SK-N-MC (cell line): ENCODE results near the gene SMAD4.

Source experiments
- EZH2 ChIP-seq: fragments of 200-600 bp; sonication (generic); IDR thresholded peaks from one replicate; pipeline ENCODE4 v1.6.1; 2017; ENCODE audit warnings: antibody characterized with exemption
- FOXP2 ChIP-seq: optimal IDR thresholded peaks from 2 replicates; pipeline ENCODE3; 2011; ENCODE audit warnings: mild to moderate bottlenecking, moderate library complexity; ENCODE audit not compliant: insufficient read depth; ENCODE audit errors: extremely low read length, control extremely low read depth
- POLR2AphosphoS5 ChIP-seq: IDR thresholded peaks from 2 replicates; pipeline ENCODE4 v1.6.1; 2012; ENCODE audit warnings: mild to moderate bottlenecking, low read depth, low read length, borderline replicate concordance

DNA sequence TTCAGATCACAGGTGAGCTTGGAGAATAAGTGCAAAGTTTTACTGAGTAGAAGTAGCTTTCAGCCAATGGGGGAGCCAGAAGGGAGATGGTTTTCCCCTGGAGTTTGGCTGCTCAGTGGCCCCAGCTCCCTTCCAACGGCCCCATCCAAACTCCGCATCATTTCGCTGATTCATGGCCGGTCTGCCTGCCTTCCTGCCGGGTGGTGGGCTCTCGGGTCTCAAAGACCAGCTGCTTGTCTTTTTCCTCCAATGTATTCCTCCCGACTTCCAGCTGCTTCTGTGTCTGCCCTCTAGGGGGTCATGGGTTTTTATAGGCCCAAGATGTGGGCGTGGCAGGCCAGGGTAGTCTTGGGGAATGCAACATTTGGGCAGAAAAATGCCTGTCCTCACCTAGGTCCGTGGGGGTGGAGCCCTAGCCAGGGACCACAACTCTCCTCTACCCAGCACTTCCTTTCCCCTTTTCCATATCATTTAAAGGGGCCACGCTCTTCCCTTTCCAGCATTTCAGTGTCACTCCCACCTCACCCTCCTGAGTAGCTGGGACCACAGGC lies 94.0 kb downstream of the SMAD4 start:
- TF ChIP-seq POLR2AphosphoS5, result no peak
- TF ChIP-seq EZH2, result no peak
- no peak for TF ChIP-seq FOXP2
